CD4-positive, alpha-beta T cell treated with Interleukin-12 subunit alpha and Interleukin-12 subunit beta, for 1 hour (primary cell): ENCODE results near the gene ZNF501.

Experiments
- DNase-seq: peaks from one replicate; pipeline ENCODE4 v3.0.0-alpha.2; 2020

Gene ZNF501

GRCh38 chr3:44729384-44729910, at the start of gene ZNF501:
Gene ZNF501 (plus strand): TSS chr3:44729635. CDS start chr3:44734422, 4,787 bp downstream.
- DNase-seq: peak; percentile 87

GRCh38 chr3:44680921-44681455, 48.4 kb upstream of the ZNF501 start:
- no peak for DNase-seq

GRCh38 chr3:44682182-44682896, 47.1 kb upstream of the ZNF501 start:
- DNase-seq: no peak

GRCh38 chr3:44685128-44685800, 44.2 kb upstream of the ZNF501 start:
- peak; percentile 55 for DNase-seq

GRCh38 chr3:44687898-44688297, 41.5 kb upstream of the ZNF501 start:
- DNase-seq: no peak

- DNase-seq: peak; percentile 55
Observed at GRCh38 chr3:44712455-44713075, 16.9 kb upstream of the ZNF501 start, which contains the start of gene ZNF502. Gene ZNF502 (plus strand): TSS chr3:44712660. CDS start chr3:44720262, 7,602 bp downstream.

- no peak for DNase-seq
Observed at GRCh38 chr3:44721231-44722102, 8.0 kb upstream of the ZNF501 start.

- no peak for DNase-seq
Observed at GRCh38 chr3:44722103-44722401, 7.4 kb upstream of the ZNF501 start.

- no peak for DNase-seq
Observed at GRCh38 chr3:44734646-44735168, 5.3 kb downstream of the ZNF501 start.

- DNase-seq: no peak
Observed at GRCh38 chr3:44761101-44761423, 31.6 kb downstream of the ZNF501 start.

- peak; percentile 96 for DNase-seq
Observed at GRCh38 chr3:44761424-44762169, 32.2 kb downstream of the ZNF501 start, which contains the start of the genes KIAA1143 and KIF15. Gene KIAA1143 (minus strand): TSS chr3:44761619. CDS start chr3:44761602, 17 bp downstream. Gene KIF15 (plus strand): TSS chr3:44761794. CDS start chr3:44761866, 72 bp downstream.

- DNase-seq: no peak
Observed at GRCh38 chr3:44762170-44762677, 32.8 kb downstream of the ZNF501 start.

- DNase-seq: no peak
Observed at GRCh38 chr3:44762690-44763089, 33.3 kb downstream of the ZNF501 start.

GRCh38 chr3:44764248-44764647, 34.8 kb downstream of the ZNF501 start:
- no peak for DNase-seq

- DNase-seq: no peak
Observed at GRCh38 chr3:44771424-44772098, 42.1 kb downstream of the ZNF501 start.

GRCh38 chr3:44772099-44772442, 42.6 kb downstream of the ZNF501 start:
- DNase-seq: no peak

- DNase-seq: no peak
Observed at GRCh38 chr3:44782891-44783290, 53.5 kb downstream of the ZNF501 start.
